Thyroid gland (tissue), 4 donors: ENCODE measurements around the gene ACTR2. TPM values are rescaled to one million over a fixed set of nuclear protein-coding genes. Genes with fewer than 3 reads are reported as not detected.
A peak's percentile ranks its signal among the peaks of the same experiment; 100 is the strongest.
"Not testable (repeated sequence)": the region's sequence is repeated elsewhere in the genome, so short reads cannot be mapped to it uniquely, and the experiment has no call there.

Experiments used
- DNase-seq, 2 donors: peaks; one replicate each; pipeline ENCODE4 v3.0.0-alpha.2; 2019
- H3K27ac ChIP-seq, 3 donors: fragments of 200-600 bp; sonication (generic); 1 replicate in 2 of 3; 2 replicates in 1 of 3; pipeline ENCODE4 v1.5.1; 2016 to 2019; ENCODE audit warnings: mild to moderate bottlenecking in 1 of 3, moderate library complexity in 1 of 3
- H3K27me3 ChIP-seq: fragments of 200-600 bp; sonication (generic); one replicate; pipeline ENCODE4 v1.5.1; 2019
- H3K36me3 ChIP-seq, 2 donors: fragments of 200-600 bp; sonication (generic); one replicate each; pipeline ENCODE4 v1.5.1; 2016 to 2019
- H3K4me1 ChIP-seq, 2 donors: fragments of 200-600 bp; sonication (generic); one replicate each; pipeline ENCODE4 v1.5.1; 2017 to 2019
- H3K4me3 ChIP-seq, 3 donors: fragments of 200-600 bp; sonication (generic); replicated peaks in 1 of 3; 1 replicate in 2 of 3; 2 replicates in 1 of 3; pipeline ENCODE4 v1.5.1; 2016; ENCODE audit warnings: mild to moderate bottlenecking in 1 of 3
- H3K9me3 ChIP-seq: fragments of 200-600 bp; sonication (generic); one replicate; pipeline ENCODE4 v1.5.1; 2017
- CTCF ChIP-seq, 6 experiments: fragments of 200-600 bp in 3 of 6; fragments of 450-650 bp in 3 of 6; sonication (generic) in 3 of 6; IDR thresholded peaks; one replicate each; pipeline ENCODE4 v1.5.1; 2016 to 2019; ENCODE audit warnings: antibody characterized with exemption in 6 of 6, mild to moderate bottlenecking in 2 of 6, inconsistent platforms in 1 of 6, moderate library complexity in 1 of 6
- POLR2A ChIP-seq, 2 donors: fragments of 450-650 bp; IDR thresholded peaks; one replicate each; pipeline ENCODE4 v1.6.1; 2017; ENCODE audit warnings: antibody characterized with exemption in 2 of 2, mild to moderate bottlenecking in 2 of 2, moderate library complexity in 1 of 2
- WGBS, 2 donors: methylation state at CpG; one replicate each; pipeline ENCODE4 v1.1.5; 2017; 5-methylcytosine and 5-hydroxymethylcytosine counted together
- intact Hi-C: fragments of 100-400 bp; cut with DNase I; formaldehyde crosslinking; loops from one replicate; pipeline ENCODE4 v1.15.1; 2023
- total RNA-seq, 4 donors: library from RNA; depleted of rRNA; stranded (reverse); fragments of >200 nt; gene quantifications; one replicate each; pipeline ENCODE4 v1.2.3, GENCODE V29; 2016

Gene ACTR2
- total RNA-seq, 4 donors from 2014 or later = 65.2 to 88.6 (median 74.7) TPM

- H3K36me3 ChIP-seq = no peaks in the 10 kb centered on the region
- no peak for TF ChIP-seq POLR2A (IDR thresholded peaks at IDR 0.05)
- no peak for TF ChIP-seq CTCF (IDR thresholded peaks at IDR 0.05)
- intact Hi-C loops = no loop called here
- no peak overlapping the region for H3K27ac ChIP-seq
- WGBS, 2 donors = 92 to 96% methylated on average over 2 of the region's 2 CpGs
- no peaks in the 10 kb centered on the region for H3K9me3 ChIP-seq
- H3K4me1 ChIP-seq = no peaks in the 10 kb centered on the region
- H3K4me3 ChIP-seq = no peak overlapping the region
- no peaks in the 10 kb centered on the region for H3K27me3 ChIP-seq
- DNase-seq = no peak
Measured at GRCh38 chr2:65214843-65215242, 12.8 kb upstream of the ACTR2 start.

- H3K4me1 ChIP-seq = no peaks in the 10 kb centered on the region
- H3K27me3 ChIP-seq = no peaks in the 10 kb centered on the region
- 97% methylated on average over 3 of the region's 3 CpGs for WGBS, 2 donors
- TF ChIP-seq CTCF (IDR thresholded peaks at IDR 0.05) = no peak
- TF ChIP-seq POLR2A (IDR thresholded peaks at IDR 0.05) = no peak
- DNase-seq = no peak
- intact Hi-C loops = no loop called here
- H3K36me3 ChIP-seq = no peaks in the 10 kb centered on the region
- H3K4me3 ChIP-seq = no peak overlapping the region
- H3K27ac ChIP-seq = no peak overlapping the region
- no peaks in the 10 kb centered on the region for H3K9me3 ChIP-seq
Measured at GRCh38 chr2:65215946-65216345, 11.7 kb upstream of the ACTR2 start.

GRCh38 chr2:65220432-65221131, 7.0 kb upstream of the ACTR2 start:
- no peak for DNase-seq
- Histone ChIP-seq H3K36me3 (no peaks in the 10 kb centered on the region), H3K9me3 (no peaks in the 10 kb centered on the region), H3K27ac (no peak overlapping the region), H3K27me3 (no peaks in the 10 kb centered on the region), H3K4me1 (no peaks in the 10 kb centered on the region), H3K4me3 (no peak overlapping the region)
- TF ChIP-seq POLR2A (IDR thresholded peaks at IDR 0.05) (no peak), CTCF (IDR thresholded peaks at IDR 0.05) (no peak)
- WGBS, 2 donors = 65 to 94% methylated on average over 3 of the region's 3 CpGs
- intact Hi-C loops = no loop called here

- H3K4me3 ChIP-seq, intact Hi-C loops, H3K9me3 ChIP-seq, H3K27ac ChIP-seq, DNase-seq, H3K36me3 ChIP-seq, H3K4me1 ChIP-seq, H3K27me3 ChIP-seq: not testable (repeated sequence)
- WGBS, 2 donors = 96 to 99% methylated on average over 8 of the region's 8 CpGs
Measured at GRCh38 chr2:65221275-65221674, 6.4 kb upstream of the ACTR2 start.

GRCh38 chr2:65227020-65227455, 593 bp upstream of the ACTR2 start:
- peaks cover 19 to 20% of the 10 kb centered on the region in 2 donors for H3K4me1 ChIP-seq
- intact Hi-C loops = no loop called here
- no peaks in the 10 kb centered on the region for H3K36me3 ChIP-seq
- peak in 1 of 2 donors; percentile 8 for DNase-seq
- H3K9me3 ChIP-seq = no peaks in the 10 kb centered on the region
- peak overlapping the region; percentile 85 to 99 (median 98) for H3K4me3 ChIP-seq
- peak overlapping the region; percentile 57 to 96 (median 91) for H3K27ac ChIP-seq
- 1 to 2% methylated on average over 11 of the region's 13 CpGs for WGBS, 2 donors
- no peak for TF ChIP-seq POLR2A (IDR thresholded peaks at IDR 0.05)
- TF ChIP-seq CTCF (IDR thresholded peaks at IDR 0.05) = no peak
- no peaks in the 10 kb centered on the region for H3K27me3 ChIP-seq
